Pancreas (tissue), 10 donors: ENCODE results near the gene SPP2. TPM values are rescaled to one million over a fixed set of nuclear protein-coding genes. Genes with fewer than 3 reads are reported as not detected.

ENCODE experiments used
- ATAC-seq, 4 donors: fragments of 200-7000 bp; cut with Tn5 transposase; one replicate each; pipeline versions ENCODE4 v1.8.0 to v1.9.1; 2020; ENCODE audit warnings: mild to moderate bottlenecking in 4 of 4, moderate library complexity in 4 of 4
- DNase-seq, 6 donors: peaks; one replicate each; pipeline ENCODE4 v3.0.0-alpha.2; 2020
- FAIRE-seq: peaks from 2 replicates; lab custom pipeline; 2012; peaks lifted over from hg19 to GRCh38; lab: Jason Lieb, UNC
- H3K27ac ChIP-seq, 4 donors: fragments of 200-600 bp; sonication (generic); 1 replicate in 3 of 4; 2 replicates in 1 of 4; pipeline versions ENCODE4 v1.5.0 to v1.8.0; 2020
- H3K27me3 ChIP-seq, 4 donors: fragments of 200-600 bp; one replicate each; pipeline ENCODE4 v1.8.0; 2021
- H3K36me3 ChIP-seq, 3 donors: fragments of 200-600 bp; sonication (generic) in 1 of 3; one replicate each; pipeline versions ENCODE4 v1.5.0 to v1.8.0; 2020 to 2021
- H3K4me1 ChIP-seq, 3 donors: fragments of 200-600 bp; one replicate each; pipeline ENCODE4 v1.8.0; 2021
- H3K4me3 ChIP-seq, 4 donors: fragments of 200-600 bp; sonication (generic) in 2 of 4; one replicate each; pipeline versions ENCODE4 v1.5.0 to v1.8.0; 2020 to 2021
- H3K9me3 ChIP-seq, 4 donors: fragments of 200-600 bp; one replicate each; pipeline ENCODE4 v1.8.0; 2021
- WGBS, 2 donors: extraction: QIAGEN DNeasy Blood & Tissue Kit; methylation state at CpG; one replicate each; pipeline ENCODE4 v1.1.7; 2013; 5-methylcytosine and 5-hydroxymethylcytosine counted together
- intact Hi-C, 3 donors: fragments of 100-400 bp; cut with DNase I; formaldehyde crosslinking; loops; one replicate each; pipeline versions ENCODE4 v1.11.1 to v1.14.2; 2022
- polyA plus RNA-seq, 2 donors: library from polyadenylated mRNA; stranded (reverse); fragments of 200-250 nt; gene quantifications; one replicate each; pipeline ENCODE4 v1.2.3, GENCODE V29; 2013
- total RNA-seq, 6 donors: library from RNA; stranded (reverse); fragmentation: NEBNext Ultra II Directional in 4 of 6; extraction: Animal tissue kit (Norgen Biotek cat#: 25700) in 4 of 6; gene quantifications; one replicate each; pipeline versions ENCODE4 v1.2.1 to v1.2.4, GENCODE V29; 2021 to 2023
- TF ChIP-seq, protein P1 (sequence below), 4 donors: fragments of 200-600 bp; sonication (generic) in 3 of 4; IDR thresholded peaks; one replicate each; pipeline versions ENCODE4 v1.5.0 to v1.8.0; 2021; ENCODE audit warnings: antibody characterized with exemption in 4 of 4
- donor health status: healthy with polysubstance abuse.
- donor health status: DM: no; HTN: no; CAD: no; lungs with moderate emphysema.
- donor health status: DM: no; HTN: no; CAD: no.
- donor health status: control.
- donor health status: control.
- donor health status: Bipolar disorder and iron deficiency.
- donor health status: DM: yes; HTN: yes; CAD: no.
- donor health status: DM: no; HTN: no; CAD: no.
- donor health status: DM: no; HTN: no; CAD: no.
- donor health status: DM: yes; HTN: yes; CAD: no.

Gene SPP2, protein sequence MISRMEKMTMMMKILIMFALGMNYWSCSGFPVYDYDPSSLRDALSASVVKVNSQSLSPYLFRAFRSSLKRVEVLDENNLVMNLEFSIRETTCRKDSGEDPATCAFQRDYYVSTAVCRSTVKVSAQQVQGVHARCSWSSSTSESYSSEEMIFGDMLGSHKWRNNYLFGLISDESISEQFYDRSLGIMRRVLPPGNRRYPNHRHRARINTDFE
- total RNA-seq = not detected
- not detected for polyA plus RNA-seq

- ATAC-seq (no peak), FAIRE-seq (no peak), DNase-seq (no peak)
- H3K4me3 ChIP-seq = no peak within 1 kb of the TSS
- H3K36me3 ChIP-seq = no peaks in the 10 kb centered on the region
- no peaks in the 10 kb centered on the region for H3K27me3 ChIP-seq
- 63 to 77% methylated on average over 9 of the region's 9 CpGs for WGBS, 2 donors
- H3K4me1 ChIP-seq = no peaks in the 10 kb centered on the region
- intact Hi-C loops = no loop called here
- H3K27ac ChIP-seq = no peak within 1 kb of the TSS
- H3K9me3 ChIP-seq = no peaks in the 10 kb centered on the region
- TF ChIP-seq, protein P1, sequence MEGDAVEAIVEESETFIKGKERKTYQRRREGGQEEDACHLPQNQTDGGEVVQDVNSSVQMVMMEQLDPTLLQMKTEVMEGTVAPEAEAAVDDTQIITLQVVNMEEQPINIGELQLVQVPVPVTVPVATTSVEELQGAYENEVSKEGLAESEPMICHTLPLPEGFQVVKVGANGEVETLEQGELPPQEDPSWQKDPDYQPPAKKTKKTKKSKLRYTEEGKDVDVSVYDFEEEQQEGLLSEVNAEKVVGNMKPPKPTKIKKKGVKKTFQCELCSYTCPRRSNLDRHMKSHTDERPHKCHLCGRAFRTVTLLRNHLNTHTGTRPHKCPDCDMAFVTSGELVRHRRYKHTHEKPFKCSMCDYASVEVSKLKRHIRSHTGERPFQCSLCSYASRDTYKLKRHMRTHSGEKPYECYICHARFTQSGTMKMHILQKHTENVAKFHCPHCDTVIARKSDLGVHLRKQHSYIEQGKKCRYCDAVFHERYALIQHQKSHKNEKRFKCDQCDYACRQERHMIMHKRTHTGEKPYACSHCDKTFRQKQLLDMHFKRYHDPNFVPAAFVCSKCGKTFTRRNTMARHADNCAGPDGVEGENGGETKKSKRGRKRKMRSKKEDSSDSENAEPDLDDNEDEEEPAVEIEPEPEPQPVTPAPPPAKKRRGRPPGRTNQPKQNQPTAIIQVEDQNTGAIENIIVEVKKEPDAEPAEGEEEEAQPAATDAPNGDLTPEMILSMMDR (IDR thresholded peaks at IDR 0.05) = no peak
Observed at GRCh38 chr2:234050455-234051135, at the start of gene SPP2. SPP2 (plus strand) TSS chr2:234050702; CDS start chr2:234050787, 85 bp downstream.

- FAIRE-seq = no peak
- H3K36me3 ChIP-seq = peaks cover 0 to 2% (median 0%) of the 10 kb centered on the region in 3 donors
- H3K4me3 ChIP-seq = no peak overlapping the region
- 78 to 87% methylated on average over 8 of the region's 8 CpGs for WGBS, 2 donors
- no peak for ATAC-seq
- no peaks in the 10 kb centered on the region for H3K27me3 ChIP-seq
- no peak overlapping the region for H3K27ac ChIP-seq
- H3K9me3 ChIP-seq = no peaks in the 10 kb centered on the region
- no peak for DNase-seq
- intact Hi-C loops = no loop called here
- no peaks in the 10 kb centered on the region for H3K4me1 ChIP-seq
- TF ChIP-seq, protein P1 (IDR thresholded peaks at IDR 0.05) = no peak
Observed at GRCh38 chr2:234001380-234002160, 48.9 kb upstream of the SPP2 start.

DNA sequence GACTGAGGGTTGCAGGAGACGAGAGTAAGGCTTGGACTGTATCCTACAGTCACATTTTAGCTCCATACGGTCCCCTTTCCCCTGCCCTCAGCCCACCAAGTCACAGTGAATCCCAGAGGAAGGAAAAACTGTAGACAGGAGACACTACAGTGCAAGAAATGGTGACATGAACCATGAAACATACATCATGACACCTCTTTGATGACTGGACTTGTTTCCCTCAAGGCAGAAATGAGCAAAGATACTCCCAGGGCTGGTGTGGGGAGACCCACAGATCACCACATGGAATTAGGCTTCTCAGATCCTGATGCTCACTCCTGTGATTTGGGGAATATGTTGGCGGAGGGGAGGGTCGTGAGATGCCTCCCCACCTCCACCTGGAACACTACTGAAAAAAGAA, 48.2 kb upstream of the SPP2 start:
- ATAC-seq = no peak
- Histone ChIP-seq H3K27ac (no peak overlapping the region), H3K4me3 (no peak overlapping the region), H3K36me3 (peaks cover 0 to 2% (median 0%) of the 10 kb centered on the region in 3 donors), H3K4me1 (no peaks in the 10 kb centered on the region), H3K9me3 (no peaks in the 10 kb centered on the region), H3K27me3 (no peaks in the 10 kb centered on the region)
- TF ChIP-seq, protein P1 (IDR thresholded peaks at IDR 0.05) = no peak
- no peak for DNase-seq
- no peak for FAIRE-seq
- 63 to 78% methylated on average over 4 of the region's 4 CpGs for WGBS, 2 donors
- intact Hi-C loops = no loop called here

- no peaks in the 10 kb centered on the region for H3K4me1 ChIP-seq
- WGBS, 2 donors = 47 to 60% methylated on average over 8 of the region's 8 CpGs
- peaks cover 0 to 2% (median 0%) of the 10 kb centered on the region in 3 donors for H3K36me3 ChIP-seq
- no peaks in the 10 kb centered on the region for H3K9me3 ChIP-seq
- intact Hi-C loops = no loop called here
- no peak overlapping the region for H3K27ac ChIP-seq
- FAIRE-seq (no peak), ATAC-seq (peak in 3 of 4 donors; percentile 26 to 56 (median 46)), DNase-seq (no peak)
- H3K4me3 ChIP-seq = no peak overlapping the region
- H3K27me3 ChIP-seq = no peaks in the 10 kb centered on the region
- TF ChIP-seq, protein P1 (IDR thresholded peaks at IDR 0.05) = no peak
Observed at GRCh38 chr2:234003972-234004617, 46.4 kb upstream of the SPP2 start.
